HG02981 (cell line): ENCODE data around the gene ALG5.
A peak's percentile ranks its signal among the peaks of the same experiment; 100 is the strongest.

Experiments
- ATAC-seq: cut with Tn5 transposase; IDR thresholded peaks from one replicate; pipeline ENCODE4 v1.9.1; 2021; ENCODE audit warnings: mild to moderate bottlenecking, moderate library complexity; ENCODE audit not compliant: unreplicated experiment

The ALG5 gene

GRCh38 chr13:36979361-36980050 lies 19.6 kb downstream of the ALG5 start:
- no peak for ATAC-seq

- no peak for ATAC-seq
Measured at GRCh38 chr13:36975172-36975571, 24.0 kb downstream of the ALG5 start.

DNA sequence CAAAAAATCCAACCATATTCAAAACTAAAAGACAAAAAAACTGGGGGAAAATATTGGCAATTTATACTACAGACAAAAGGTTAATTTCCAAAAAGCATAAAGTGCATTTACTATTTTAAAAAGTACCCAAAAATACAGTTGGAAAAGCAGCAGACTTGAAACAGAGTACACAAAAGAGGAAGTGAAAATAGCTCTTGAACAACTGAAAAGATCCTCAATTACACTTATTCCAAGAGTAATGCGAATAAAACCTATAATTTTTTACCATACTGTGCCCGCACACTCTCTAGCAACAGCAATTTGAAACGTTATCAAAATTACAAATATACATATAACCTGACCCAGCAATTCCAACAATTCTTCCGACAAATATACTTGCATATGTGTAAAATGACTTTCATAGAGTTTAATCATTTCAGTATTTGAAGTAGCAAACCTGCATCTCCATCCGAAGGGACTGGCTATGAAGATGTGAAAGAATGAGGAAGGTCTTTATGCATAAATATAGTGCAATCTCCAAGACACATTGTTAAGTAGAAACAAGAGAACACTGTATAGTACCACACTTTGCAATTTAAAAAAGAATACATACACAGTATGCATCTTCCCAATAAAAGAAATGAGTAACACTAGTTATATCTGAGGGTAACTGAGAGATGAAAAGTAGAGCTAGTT lies 25.4 kb downstream of the ALG5 start:
- peak; percentile 65 for ATAC-seq

- ATAC-seq = no peak
Measured at GRCh38 chr13:36973009-36973408, 26.1 kb downstream of the ALG5 start.

DNA sequence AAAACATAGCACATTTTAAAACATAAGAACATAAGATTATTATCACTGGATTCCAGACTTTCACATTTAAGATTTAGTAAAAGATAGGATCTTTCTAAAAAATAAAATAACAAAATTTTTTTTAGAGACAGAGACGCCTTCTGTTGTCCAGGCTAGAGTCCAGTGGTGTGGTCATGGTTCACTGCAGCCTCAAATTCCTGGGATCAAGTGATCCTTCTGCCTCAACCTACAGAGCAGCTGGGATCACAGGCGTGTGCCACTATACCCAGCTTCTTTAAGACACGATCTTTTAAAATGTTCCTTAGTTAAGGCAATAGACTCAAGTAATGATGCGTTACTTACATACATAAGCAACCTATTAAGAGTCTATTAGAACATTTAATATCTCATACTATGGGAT lies 32.7 kb downstream of the ALG5 start:
- no peak for ATAC-seq

DNA sequence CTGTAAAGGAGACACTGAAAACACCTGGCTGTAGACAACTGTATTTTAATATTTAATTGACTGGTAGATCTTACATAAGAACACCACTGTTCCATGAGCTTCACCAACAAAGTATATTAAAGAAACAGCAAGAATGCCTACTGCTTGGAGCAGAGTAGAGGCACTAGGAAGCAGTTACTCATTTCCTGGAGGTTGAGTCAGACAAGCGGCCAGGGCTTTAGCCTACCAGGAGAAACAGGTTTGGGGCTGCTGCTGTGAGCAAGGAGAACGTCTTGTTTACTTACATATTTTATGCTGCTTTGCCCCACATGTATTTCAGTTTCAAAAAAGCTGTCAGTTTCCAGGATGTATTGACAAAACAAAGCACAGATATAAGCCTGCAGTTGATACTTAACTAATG lies 33.4 kb downstream of the ALG5 start:
- no peak for ATAC-seq

DNA sequence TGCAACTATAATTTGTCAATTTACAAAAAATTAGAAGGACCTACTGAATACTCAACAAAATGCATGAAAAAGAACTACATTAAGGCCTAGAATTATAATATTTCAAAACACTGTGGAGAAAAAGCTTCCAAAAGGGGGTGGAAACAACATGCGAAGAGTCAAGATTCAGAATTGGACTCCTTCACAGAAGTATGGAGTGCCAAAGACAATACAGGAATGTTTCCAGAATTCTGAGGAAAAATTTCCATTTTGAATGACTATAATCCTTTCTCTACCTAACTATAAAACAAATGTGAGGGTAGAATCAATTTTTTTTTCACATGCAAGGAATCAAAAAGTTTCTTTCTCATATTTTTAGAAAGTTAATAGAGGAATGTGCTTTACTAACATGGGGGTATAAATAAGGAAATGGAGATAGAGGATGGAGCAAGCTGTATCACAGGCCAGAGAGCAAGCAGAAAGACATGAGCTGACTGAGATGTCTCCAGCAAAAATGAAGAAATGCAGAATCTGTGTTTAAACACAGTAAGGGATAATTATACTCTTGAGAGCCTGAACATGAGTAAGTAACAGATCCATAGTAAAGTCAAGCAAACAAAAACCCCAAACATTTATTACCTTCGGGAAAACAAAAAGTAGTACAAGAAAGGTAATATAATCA lies 39.6 kb downstream of the ALG5 start:
- no peak for ATAC-seq

DNA sequence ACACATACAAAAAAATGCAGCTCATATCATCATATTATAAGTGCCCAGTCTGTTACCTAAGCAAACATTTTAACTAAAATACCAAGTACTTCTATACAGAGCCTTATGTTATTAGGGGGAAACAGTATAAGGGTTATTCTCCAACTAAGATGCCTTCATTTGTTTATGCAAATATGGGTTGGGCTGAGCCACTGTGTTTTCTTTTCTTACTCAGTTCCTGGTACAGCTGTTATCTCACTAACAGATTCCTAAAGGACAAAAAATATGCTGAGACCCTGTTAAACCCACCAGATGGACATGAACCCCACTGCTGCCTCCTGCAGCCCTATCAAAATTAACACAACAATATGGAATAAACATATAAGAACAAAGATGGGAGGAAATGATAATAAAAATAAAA lies 44.6 kb downstream of the ALG5 start:
- ATAC-seq = no peak

GRCh38 chr13:36950920-36951319 lies 48.2 kb downstream of the ALG5 start:
- no peak for ATAC-seq

DNA sequence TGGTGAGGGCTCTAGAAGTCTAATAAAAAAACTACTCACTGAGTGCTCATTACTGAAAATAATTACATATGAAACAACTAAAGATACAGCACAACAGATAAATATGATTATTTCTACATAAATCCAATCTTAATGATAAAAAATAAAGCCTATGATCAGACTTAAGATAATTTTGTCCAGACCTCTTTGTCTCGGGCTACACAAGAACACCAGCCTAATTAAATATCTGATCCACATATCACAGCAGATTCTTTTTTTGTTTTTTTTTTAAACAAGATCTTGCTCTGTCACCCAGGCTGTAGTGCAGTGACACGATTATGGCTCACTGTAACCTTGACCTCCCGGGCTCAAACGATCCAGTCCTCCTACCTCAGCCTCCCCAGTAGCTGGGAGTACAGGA lies 48.8 kb downstream of the ALG5 start:
- ATAC-seq = no peak

DNA sequence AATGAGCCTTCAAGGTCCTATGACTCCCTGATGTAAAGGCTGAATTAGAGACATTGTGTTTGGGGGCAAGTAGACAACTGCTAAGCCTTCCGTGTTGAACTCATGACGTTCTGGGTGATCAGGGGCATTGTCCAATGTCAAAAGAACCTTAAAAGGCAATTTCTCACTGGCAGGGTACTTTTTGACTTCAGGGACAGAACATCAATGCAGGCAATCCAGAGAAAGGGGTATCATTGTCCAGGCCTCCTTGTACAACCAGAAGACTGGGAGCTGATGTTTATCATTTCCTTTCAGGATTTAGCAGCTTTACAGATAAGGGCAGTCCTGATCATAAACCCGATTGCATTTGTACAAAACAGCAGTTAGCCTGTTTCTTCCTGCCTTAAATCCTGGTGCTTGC lies 54.1 kb downstream of the ALG5 start:
- no peak for ATAC-seq

DNA sequence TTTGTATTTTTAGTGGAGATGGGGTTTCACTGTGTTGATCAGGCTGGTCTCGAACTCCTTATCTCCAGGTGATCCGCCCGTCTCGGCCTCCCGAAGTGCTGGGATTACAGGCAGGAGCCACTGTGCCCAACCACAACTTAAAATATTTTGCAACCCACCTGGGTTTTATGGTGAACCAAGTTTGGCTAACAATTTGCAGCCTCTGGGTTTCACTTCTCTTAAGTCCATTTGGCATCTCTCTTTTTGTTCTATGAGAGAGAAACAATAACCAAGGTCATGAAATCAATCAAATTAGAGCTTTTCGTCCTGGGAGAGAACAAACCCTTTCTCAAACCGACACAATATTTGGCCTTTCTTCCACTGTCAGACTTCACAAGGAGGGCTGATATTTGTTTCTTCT lies 73.5 kb downstream of the ALG5 start:
- ATAC-seq = no peak

DNA sequence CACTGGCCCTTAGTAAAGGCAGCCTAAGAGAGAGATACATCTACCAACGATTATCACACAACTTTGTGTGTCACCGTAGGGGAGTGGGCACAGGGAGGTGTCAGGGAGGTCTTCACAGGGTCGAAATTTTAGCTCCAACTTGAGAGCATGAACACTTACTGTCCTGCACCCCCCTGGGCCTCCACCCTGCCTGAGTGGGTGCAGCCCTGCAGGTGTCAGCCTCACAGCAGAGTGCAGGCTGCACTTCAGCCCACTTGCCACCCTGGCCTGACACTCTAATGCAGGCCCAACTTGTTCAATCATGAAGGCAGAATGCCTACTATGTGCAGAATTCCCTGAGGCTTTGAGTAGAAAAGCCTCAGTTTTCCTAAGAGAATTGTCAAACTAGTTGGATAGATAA lies 75.1 kb downstream of the ALG5 start:
- ATAC-seq = no peak

GRCh38 chr13:36921631-36922301 lies 77.4 kb downstream of the ALG5 start:
- ATAC-seq = no peak

DNA sequence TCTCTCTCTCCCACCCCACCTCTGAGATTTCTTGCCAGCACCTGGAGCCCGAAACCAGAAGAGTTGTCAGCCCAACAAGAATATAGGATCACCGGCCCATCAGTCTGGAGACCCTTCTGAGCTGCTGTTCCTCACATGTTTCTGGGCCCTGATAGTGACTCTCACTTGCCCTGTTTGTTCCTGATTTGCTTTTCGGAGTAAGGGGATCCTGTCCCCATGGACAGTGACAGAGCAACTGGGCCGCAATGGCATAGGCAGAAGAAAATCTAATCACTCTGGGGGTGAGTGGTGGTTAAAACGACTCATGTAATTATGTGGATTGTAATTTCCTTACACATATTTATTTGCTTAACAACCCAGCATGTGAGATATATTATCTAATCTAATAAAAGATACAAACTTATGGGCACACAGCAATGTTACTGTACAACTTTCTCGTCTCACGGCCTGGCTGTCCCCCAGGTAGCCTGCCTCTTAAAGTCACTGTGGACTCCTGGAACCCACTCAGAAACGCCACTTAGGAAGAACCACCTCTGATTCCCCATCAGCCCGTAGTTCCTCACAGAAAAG lies 78.4 kb downstream of the ALG5 start:
- no peak for ATAC-seq

DNA sequence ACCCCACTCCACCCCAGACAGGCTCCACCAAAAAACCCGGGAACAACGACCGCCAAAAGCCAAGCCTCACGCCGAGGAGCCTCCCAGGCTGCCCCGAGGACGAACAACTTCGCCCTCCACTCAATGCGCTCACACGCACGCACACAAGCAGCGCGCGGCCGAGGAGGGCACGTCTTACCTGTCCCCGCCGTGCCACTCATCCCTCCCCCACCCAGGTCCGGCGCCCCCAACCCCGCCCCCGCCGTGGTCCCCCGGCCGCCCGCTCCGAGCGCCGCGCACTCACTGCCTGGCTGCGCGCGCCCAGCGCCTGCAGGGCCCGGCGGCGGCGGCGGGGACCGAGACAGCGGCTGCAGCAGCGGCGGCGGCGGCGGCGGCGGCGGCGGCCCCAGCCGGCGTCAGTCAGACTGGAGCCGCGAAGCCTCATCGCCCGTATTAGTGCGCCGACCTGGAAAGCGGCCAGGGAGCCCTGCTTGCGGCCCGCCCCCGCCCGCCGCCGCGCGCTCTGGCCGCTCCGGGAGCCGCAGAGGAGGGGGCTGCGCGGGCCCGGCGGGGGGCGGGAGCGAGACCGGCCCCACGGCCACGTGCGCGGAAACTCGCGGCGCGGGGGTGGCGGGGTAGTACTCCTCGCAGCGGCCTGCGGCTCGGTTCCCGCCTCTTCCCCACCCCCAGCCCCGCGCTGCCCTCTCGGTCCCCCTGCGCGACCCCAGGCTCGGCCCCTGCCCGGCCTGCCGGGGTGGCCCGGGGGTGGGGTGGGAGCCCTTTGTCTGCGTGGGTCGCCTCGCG lies 79.1 kb downstream of the ALG5 start, which contains the start of gene SMAD9:
SMAD9 (minus strand) TSS at position 406 of the 783 bp plus-strand sequence. CDS start 40,549 bp downstream, outside the sequence.
- peak; percentile 64 for ATAC-seq

DNA sequence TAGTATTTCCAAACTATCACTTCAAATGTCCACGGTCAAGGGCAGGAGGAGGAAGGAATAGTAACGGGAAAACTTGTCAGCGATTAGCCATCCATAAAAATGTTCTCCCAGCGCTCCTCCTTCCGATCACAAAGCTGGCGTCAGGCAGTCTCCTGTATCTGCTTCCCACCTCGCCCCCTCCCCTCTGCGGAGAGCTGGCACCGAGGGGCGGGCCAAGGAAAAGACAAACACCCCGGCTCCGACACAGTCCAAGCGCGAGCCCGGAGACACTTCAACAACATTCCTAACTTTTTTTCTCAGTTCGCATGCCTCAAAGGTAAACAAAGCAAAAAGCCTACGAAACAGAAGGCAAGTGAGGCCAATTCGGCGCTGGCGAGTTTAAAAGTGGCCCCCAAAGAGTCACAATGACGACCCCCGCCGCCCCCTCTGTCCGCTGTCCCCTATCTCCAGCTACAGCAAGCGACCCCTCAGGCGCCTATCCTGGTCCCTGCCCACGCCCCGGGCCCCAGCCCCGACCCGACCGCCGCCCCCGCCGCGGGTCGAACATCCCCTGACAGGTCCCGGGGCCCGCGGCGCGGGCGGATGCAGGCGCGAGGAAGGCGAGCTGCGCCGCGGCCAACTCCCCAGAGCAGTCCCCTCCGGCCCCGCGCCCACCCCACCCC lies 79.8 kb downstream of the ALG5 start:
- ATAC-seq = peak; percentile 8

GRCh38 chr13:36918246-36919131 lies 80.7 kb downstream of the ALG5 start:
- ATAC-seq = no peak

DNA sequence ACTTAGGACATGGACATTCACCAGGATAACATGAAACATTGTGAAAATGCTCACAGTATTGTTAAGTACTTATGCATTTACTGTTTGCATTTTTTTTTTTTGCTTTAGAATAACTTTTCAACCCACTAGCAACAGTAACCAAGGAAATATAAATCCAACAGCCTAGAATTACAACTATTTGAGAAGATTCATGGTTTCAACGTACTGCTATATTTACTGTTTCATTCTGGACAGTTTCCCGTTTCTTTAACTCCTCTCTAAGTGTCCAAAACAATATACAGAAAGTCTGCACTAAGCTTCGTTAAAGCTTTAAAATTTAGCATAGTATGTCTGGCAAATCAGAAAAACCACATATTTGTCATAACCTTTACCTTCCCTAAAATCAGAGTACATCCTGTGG lies 81.8 kb downstream of the ALG5 start:
- no peak for ATAC-seq
